ENCODE results near the gene RANGAP1.

The RANGAP1 gene

DNA sequence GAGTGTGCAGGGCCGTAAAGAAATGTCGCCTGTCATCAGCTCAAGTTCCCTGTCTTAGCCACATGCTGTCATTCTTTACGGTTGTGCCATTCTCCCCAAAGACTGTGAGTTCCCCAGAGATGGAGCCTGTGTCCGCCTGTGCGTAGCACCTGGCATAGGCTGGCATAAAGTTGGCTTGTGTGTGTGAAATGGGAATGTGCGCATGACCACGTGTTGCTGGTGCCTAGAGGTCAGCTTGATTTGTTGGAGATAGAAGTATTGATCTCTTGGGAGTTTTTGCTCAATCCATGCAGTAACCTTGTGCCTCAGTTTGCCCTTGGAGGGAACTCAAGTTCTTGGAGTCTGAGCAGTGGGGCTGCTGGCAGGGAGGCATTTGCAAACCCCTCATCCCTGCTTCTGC lies 54.6 kb downstream of the RANGAP1 start:
- DNase-seq = no peak

GRCh38 chr22:41230401-41230785 lies 55.6 kb downstream of the RANGAP1 start:
- DNase-seq = no peak

DNA sequence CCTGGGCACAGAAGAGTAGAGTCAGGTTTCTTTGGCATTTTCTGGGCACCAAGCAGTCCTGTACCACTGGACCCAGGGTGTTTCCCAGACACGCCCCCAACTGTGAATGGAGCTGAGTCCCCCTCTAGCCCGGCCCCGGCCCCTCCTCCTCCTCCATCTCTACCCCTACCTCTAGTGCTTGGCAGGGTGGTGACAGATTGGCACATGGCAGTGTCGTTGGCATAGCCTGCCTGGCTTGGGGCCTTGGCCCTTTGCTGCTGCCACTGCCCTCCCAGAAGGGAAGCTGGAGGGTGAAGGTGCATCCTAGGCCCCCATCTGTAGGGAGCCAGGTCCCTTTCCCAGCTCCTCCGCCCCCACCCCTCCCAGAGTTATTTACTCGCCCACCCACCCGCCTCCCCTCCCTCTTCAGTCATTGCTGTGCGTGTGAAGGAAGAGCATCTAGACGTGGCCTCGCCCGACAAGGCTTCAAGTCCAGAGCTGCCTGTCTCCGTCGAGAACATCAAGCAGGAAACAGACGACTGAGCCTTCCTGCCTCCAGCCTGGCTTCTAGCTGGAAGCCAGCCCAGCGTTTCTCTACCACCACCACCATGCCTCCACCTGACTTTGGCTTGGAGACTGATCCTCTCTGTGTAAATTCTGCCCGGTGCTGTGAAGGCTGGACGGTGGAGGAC lies 56.1 kb downstream of the RANGAP1 start:
- DNase-seq = no peak

DNA sequence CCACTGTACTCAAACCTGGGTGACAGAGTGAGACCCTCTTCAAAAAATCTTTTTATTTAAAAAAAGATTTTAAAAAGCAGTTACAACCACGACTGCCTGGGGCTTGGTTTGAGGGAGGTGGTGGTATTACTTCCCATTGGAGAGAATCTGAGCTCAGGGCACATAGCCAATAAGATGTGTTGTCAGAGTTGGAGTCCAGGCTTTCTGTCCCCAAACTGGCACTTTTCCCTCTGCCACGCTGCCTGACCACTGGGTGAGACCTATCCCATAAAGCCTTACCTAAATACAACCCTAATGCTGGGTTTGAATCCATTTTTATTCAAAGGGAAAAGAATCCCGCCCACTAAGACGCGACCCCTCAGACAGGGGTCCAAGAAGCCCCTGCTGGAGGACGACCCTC lies 56.8 kb downstream of the RANGAP1 start:
- DNase-seq = no peak

DNA sequence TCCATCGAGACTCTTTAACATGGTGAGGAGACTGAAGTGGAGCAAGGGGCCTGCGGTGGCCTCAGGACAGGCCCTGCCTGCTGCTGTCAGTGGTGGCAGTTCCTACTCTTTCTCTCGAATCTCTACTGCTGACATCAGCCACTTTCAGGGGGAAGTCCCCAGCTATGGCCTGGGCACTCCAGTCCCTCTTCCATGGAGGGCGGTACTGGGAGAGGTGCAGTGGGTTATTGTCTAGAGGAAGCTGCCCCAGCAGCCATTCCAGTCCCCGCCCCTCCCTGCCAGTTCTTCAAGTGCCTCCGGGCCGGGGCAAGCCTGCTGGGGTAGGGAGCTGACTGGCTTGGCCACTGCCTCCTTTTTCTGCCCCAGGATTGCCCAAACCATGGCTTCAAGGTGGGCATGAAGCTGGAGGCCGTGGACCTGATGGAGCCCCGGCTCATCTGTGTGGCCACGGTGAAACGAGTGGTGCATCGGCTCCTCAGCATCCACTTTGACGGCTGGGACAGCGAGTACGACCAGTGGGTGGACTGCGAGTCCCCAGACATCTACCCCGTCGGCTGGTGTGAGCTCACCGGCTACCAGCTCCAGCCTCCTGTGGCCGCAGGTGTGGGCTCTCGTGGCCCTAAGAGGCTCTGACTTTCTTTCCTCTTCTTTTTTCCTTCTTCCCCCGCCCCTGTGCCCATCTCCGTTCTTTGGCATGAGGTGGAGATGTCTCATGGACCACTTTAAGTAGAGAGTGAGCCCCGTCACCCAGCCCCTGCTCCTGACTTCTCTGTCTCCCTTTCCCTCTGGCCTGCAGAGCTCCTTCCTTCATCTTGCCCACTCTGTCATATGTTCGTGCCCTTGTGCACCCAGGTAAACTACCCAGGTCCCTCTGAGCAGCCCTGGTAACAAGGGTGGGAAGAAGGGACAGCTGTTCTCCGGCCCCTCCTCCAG lies 59.0 kb downstream of the RANGAP1 start:
- DNase-seq = no peak

- no peak for DNase-seq
Observed at GRCh38 chr22:41223535-41223934, 62.5 kb downstream of the RANGAP1 start.

GRCh38 chr22:41222846-41223507 lies 63.0 kb downstream of the RANGAP1 start:
- no peak for DNase-seq

- DNase-seq = no peak
Observed at GRCh38 chr22:41217553-41218157, 68.3 kb downstream of the RANGAP1 start.

- no peak for DNase-seq
Observed at GRCh38 chr22:41216984-41217383, 69.0 kb downstream of the RANGAP1 start.

DNA sequence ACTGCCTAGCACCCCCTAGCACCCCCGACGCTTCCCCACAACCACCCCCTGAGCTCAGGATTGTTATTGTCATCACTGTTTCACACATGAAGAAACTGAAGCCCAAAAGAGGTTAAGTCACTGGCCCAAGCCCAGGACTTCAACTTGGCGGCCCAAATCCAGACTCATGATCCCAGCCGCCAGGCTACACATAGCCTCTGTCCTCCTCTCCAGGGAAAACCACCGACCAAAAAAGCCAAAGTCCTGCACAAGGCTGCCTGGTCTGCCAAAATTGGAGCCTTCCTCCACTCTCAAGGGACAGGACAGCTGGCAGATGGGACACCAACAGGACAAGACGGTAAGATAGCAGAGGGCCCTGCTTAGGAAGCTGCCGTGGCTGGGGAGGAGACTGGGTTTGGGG lies 70.1 kb downstream of the RANGAP1 start:
- no peak for DNase-seq

- DNase-seq = no peak
Observed at GRCh38 chr22:41215409-41215808, 70.6 kb downstream of the RANGAP1 start.

DNA sequence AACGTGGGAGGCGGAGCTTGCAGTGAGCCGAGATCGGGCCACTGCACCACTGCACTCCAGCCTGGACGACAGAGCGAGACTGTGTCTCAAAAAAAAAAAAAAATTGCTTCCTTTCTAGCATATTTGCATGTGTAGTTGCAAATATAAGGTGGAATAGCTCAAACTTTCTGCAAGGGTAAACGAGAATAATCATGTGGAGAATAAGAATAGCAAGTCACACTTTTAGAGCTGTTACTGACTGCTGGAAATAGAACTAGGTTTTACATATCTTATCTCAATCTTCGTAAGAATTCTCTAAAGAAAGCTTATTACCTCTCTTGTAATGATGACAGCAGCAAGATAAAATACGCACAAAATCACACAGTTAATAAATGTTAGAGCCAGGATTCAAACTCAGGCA lies 79.3 kb downstream of the RANGAP1 start:
- no peak for DNase-seq

DNA sequence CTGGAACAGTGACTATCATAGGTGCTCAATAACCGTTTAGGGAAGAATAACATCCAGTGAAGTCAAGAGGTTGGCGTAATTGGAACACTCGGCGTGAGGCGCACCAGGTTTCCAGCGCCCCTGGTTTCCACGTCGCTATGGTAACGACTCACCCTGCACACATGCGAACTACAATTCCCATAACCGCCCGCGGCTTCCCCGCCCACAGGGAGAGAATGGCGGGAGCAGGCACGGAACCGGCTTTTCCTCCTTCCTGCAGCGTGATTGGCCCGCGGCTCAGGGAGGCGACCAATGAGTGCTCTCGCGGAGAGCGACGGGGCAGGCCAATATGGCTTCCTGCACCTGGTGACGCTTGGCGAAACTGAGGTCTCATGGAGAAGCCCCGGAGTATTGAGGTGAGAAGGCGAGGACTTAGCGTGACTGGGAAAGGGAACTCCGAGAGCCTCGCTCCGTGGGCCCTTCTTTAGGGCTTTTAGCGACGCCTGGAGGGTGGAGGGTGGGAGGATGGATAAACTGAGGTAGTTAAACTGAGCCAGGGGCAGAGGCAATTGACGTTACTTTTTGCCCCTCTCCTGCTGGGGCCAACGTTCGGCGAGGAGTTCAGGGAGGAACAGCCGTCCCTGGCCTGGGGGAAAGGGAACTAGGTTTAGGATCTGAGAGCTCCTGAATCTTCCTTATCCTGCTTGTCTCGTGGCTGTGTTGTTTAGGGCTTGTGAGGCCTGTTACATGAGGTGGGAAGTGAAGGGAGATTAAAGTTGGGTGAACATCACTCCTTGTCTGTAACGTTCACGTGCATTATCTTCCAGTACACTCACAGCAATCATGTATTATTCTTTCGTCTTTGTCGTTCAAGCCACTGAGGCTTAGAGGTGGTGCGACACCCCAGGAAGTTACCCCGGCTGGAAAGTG lies 80.7 kb downstream of the RANGAP1 start, which contains the start of gene L3MBTL2:
Gene L3MBTL2 (plus strand): TSS at position 321 of the 909 bp plus-strand sequence. CDS start 51 bp downstream, at position 372.
- DNase-seq = peak; percentile 92 to 99

- no peak for DNase-seq
Observed at GRCh38 chr22:41204066-41204465, 81.9 kb downstream of the RANGAP1 start.

- DNase-seq = no peak
Observed at GRCh38 chr22:41203118-41203517, 82.9 kb downstream of the RANGAP1 start.

- DNase-seq = no peak
Observed at GRCh38 chr22:41201141-41201540, 84.8 kb downstream of the RANGAP1 start.

- no peak for DNase-seq
Observed at GRCh38 chr22:41198027-41198580, 87.9 kb downstream of the RANGAP1 start.

DNA sequence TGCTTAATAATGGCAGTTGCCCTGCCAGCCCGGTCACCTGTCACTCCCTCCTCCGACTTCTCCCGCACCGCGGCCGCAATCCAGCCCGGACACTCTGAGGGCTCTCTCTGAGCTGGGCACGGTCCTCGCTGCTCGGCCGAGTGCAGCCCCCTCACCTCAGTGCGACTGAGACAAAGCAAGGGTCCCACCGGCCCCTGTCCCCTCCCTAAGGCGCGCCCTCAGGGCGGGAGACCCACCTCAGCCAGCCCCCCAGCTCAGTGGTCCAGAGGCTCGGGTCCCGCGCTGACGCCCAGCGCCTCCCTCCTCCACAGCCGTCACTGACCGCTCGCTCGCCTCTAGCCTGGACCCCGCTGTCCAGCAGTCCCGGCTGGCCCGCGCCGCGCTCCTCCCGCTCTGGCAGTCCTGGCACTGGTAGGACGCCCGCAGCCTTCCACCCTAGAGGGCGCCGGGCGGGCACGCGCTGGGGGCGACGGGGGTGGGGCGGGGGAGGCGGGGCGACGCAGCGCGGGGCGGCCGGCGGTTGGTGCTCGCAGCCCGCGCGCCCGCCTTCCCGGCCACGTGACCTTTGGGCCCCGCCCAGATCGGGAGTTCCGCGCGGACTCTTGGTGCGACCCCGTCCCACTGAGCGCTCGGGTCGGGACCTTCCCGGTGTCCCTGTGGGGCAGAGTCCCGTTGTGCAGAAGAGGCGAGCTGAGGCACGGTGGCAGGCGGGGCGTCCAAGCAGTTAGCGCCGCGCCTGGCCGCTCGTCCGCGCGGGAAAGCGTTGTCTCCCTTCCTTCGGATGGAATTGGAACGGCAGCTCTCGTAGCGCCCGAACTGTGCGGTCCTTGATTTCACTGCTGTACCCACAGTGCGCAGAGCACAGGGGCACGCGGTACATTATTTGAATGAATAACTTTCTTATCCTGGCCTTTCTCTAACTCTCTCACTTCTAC lies 88.7 kb downstream of the RANGAP1 start:
- peak in 1 of 2 experiments; percentile 11 for DNase-seq
